SK-N-SH (cell line): Measurements from ENCODE around the gene LDHAL6A.

ENCODE experiments used
- EZH2phosphoT487 ChIP-seq: fragments of 200-600 bp; sonication (generic); IDR thresholded peaks from 2 replicates; pipeline ENCODE4 v1.6.1; 2017; ENCODE audit warnings: low read depth, mixed run types, mild to moderate bottlenecking, antibody characterized with exemption, moderate library complexity, borderline replicate concordance
- MXI1 ChIP-seq: IDR thresholded peaks from 2 replicates; pipeline ENCODE4 v1.6.1; 2012; ENCODE audit warnings: mild to moderate bottlenecking, low read depth, low read length, improper control_type of control experiment
- TF ChIP-seq, protein P1 (sequence below): fragments of 200-600 bp; sonication (generic); IDR thresholded peaks from 2 replicates; pipeline ENCODE4 v1.6.1; 2017; ENCODE audit warnings: antibody characterized with exemption, mild to moderate bottlenecking, moderate library complexity
- TF ChIP-seq, protein P2 (sequence below): IDR thresholded peaks from 2 replicates; pipeline ENCODE4 v1.4.0; 2012; ENCODE audit warnings: low read depth, borderline replicate concordance
- TF ChIP-seq, protein P3 (sequence below): IDR thresholded peaks from 2 replicates; pipeline ENCODE4; 2012

DNA sequence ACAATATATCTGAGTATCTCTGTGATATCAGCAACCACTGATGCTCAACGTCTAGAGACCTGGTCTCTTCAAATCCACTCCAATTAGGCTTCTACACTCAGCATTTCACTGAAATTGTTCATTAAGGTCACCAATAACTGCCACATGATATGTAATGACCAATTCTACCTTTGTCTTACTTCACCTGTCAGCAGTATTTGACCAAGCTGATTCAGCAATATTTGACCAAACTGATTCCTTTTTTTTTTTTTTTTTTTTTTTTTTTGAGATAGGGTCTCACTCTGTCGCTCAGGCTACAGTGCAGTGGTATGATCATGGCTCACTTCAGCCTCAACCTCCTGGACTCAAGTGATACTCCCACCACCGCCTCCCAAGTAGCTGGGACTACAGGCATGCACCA is 65.5 kb downstream of the LDHAL6A start:
- TF ChIP-seq, protein P1, sequence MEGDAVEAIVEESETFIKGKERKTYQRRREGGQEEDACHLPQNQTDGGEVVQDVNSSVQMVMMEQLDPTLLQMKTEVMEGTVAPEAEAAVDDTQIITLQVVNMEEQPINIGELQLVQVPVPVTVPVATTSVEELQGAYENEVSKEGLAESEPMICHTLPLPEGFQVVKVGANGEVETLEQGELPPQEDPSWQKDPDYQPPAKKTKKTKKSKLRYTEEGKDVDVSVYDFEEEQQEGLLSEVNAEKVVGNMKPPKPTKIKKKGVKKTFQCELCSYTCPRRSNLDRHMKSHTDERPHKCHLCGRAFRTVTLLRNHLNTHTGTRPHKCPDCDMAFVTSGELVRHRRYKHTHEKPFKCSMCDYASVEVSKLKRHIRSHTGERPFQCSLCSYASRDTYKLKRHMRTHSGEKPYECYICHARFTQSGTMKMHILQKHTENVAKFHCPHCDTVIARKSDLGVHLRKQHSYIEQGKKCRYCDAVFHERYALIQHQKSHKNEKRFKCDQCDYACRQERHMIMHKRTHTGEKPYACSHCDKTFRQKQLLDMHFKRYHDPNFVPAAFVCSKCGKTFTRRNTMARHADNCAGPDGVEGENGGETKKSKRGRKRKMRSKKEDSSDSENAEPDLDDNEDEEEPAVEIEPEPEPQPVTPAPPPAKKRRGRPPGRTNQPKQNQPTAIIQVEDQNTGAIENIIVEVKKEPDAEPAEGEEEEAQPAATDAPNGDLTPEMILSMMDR, result no peak
- no peak for TF ChIP-seq EZH2phosphoT487
- TF ChIP-seq, protein P2, sequence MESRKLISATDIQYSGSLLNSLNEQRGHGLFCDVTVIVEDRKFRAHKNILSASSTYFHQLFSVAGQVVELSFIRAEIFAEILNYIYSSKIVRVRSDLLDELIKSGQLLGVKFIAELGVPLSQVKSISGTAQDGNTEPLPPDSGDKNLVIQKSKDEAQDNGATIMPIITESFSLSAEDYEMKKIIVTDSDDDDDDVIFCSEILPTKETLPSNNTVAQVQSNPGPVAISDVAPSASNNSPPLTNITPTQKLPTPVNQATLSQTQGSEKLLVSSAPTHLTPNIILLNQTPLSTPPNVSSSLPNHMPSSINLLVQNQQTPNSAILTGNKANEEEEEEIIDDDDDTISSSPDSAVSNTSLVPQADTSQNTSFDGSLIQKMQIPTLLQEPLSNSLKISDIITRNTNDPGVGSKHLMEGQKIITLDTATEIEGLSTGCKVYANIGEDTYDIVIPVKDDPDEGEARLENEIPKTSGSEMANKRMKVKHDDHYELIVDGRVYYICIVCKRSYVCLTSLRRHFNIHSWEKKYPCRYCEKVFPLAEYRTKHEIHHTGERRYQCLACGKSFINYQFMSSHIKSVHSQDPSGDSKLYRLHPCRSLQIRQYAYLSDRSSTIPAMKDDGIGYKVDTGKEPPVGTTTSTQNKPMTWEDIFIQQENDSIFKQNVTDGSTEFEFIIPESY, result no peak
- TF ChIP-seq, protein P3, sequence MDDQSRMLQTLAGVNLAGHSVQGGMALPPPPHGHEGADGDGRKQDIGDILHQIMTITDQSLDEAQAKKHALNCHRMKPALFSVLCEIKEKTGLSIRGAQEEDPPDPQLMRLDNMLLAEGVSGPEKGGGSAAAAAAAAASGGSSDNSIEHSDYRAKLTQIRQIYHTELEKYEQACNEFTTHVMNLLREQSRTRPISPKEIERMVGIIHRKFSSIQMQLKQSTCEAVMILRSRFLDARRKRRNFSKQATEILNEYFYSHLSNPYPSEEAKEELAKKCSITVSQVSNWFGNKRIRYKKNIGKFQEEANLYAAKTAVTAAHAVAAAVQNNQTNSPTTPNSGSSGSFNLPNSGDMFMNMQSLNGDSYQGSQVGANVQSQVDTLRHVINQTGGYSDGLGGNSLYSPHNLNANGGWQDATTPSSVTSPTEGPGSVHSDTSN, result no peak
- TF ChIP-seq MXI1, result no peak
